Smooth muscle cell (in vitro differentiated cells): ENCODE results near the gene SLC27A4. TPM values are rescaled to one million over a fixed set of nuclear protein-coding genes. Genes with fewer than 3 reads are reported as not detected.

Source experiments
- DNase-seq: peaks from one replicate; lab custom pipeline; 2025; ENCODE audit not compliant: unreplicated experiment; lab: John Stamatoyannopoulos, UW
- H2AFZ ChIP-seq: fragments of 200-600 bp; sonication (generic); 2 replicates; pipeline ENCODE4 v1.6.0; 2016; ENCODE audit warnings: antibody characterized with exemption, low read depth, mild to moderate bottlenecking
- H3F3A ChIP-seq: fragments of 200-600 bp; sonication (generic); 2 replicates; pipeline ENCODE4 v1.6.0; 2017; ENCODE audit warnings: antibody characterized with exemption, low read depth
- H3K27ac ChIP-seq: fragments of 200-600 bp; sonication (generic); 2 replicates; pipeline ENCODE4 v1.5.1; 2016; ENCODE audit warnings: low read depth, mild to moderate bottlenecking
- H3K27me3 ChIP-seq: fragments of 200-600 bp; sonication (generic); 2 replicates; pipeline ENCODE4 v1.6.1; 2016; ENCODE audit warnings: low read depth, mild to moderate bottlenecking
- H3K36me3 ChIP-seq: fragments of 200-600 bp; sonication (generic); 2 replicates; pipeline ENCODE4 v1.5.1; 2016; ENCODE audit warnings: low read depth
- H3K4me1 ChIP-seq: fragments of 200-600 bp; sonication (generic); 2 replicates; pipeline ENCODE4 v1.5.1; 2016; ENCODE audit warnings: low read depth
- H3K4me2 ChIP-seq: fragments of 200-600 bp; sonication (generic); 2 replicates; pipeline ENCODE4 v1.6.0; 2016; ENCODE audit warnings: mild to moderate bottlenecking
- H3K4me3 ChIP-seq: fragments of 200-600 bp; sonication (generic); 2 replicates; pipeline ENCODE4 v1.5.1; 2016; ENCODE audit warnings: mild to moderate bottlenecking
- H3K79me2 ChIP-seq: fragments of 200-600 bp; sonication (generic); 2 replicates; pipeline ENCODE4 v1.6.0; 2016; ENCODE audit warnings: low read depth, mild to moderate bottlenecking
- H3K9ac ChIP-seq: fragments of 200-600 bp; sonication (generic); 2 replicates; pipeline ENCODE4 v1.6.0; 2016; ENCODE audit warnings: low read depth
- H3K9me3 ChIP-seq: fragments of 200-600 bp; sonication (generic); replicated peaks from 2 replicates; pipeline ENCODE4 v1.5.1; 2016; ENCODE audit warnings: low read depth
- H4K20me1 ChIP-seq: fragments of 200-600 bp; sonication (generic); 2 replicates; pipeline ENCODE4 v1.6.0; 2016; ENCODE audit warnings: low read depth
- CTCF ChIP-seq: fragments of 200-600 bp; sonication (generic); IDR thresholded peaks from 2 replicates; pipeline ENCODE4 v1.5.1; 2017; ENCODE audit warnings: borderline replicate concordance, mild to moderate bottlenecking, antibody characterized with exemption; ENCODE audit not compliant: insufficient read depth, poor library complexity, severe bottlenecking
- WGBS: methylation state at CpG from one replicate; pipeline ENCODE4 v1.1.7; 2016; ENCODE audit warnings: low lambda C conversion rate; 5-methylcytosine and 5-hydroxymethylcytosine counted together
- polyA plus RNA-seq: library from polyadenylated mRNA; unstranded; fragments of >200 nt; fragmentation: Nextera tagmentation; extraction: Ambion mirVana; gene quantifications from 2 replicates; pipeline ENCODE4 v1.2.1, GENCODE V29; 2016
- total RNA-seq: library from RNA; depleted of rRNA; stranded (reverse); fragments of >200 nt; gene quantifications from 2 replicates; pipeline ENCODE4 v1.2.3, GENCODE V29; 2014

The SLC27A4 gene
- total and polyA plus RNA-seq, 2 experiments from 2014 or later: 10.3 to 10.4 TPM

- Histone ChIP-seq H3K36me3 (no peaks in the 10 kb centered on the region), H3K4me2 (no peak overlapping the region), H3K4me1 (no peaks in the 10 kb centered on the region), H3K27me3 (no peaks in the 10 kb centered on the region), H3K9me3 (no peaks in the 10 kb centered on the region), H3K4me3 (no peak overlapping the region), H3K9ac (no peak overlapping the region), H3F3A (no peaks in the 10 kb centered on the region), H4K20me1 (no peaks in the 10 kb centered on the region), H2AFZ (no peak overlapping the region), H3K79me2 (no peaks in the 10 kb centered on the region), H3K27ac (no peak overlapping the region)
- TF ChIP-seq CTCF: no peak
- DNase-seq: no peak
- 73% methylated on average over 4 of the region's 4 CpGs for WGBS
These were observed 46.2 kb upstream of the SLC27A4 start for GRCh38 chr9:128294142-128294541.

- H3K9ac ChIP-seq: no peak overlapping the region
- WGBS: 88% methylated on average over 16 of the region's 16 CpGs
- H3K4me3 ChIP-seq: no peak overlapping the region
- no peak overlapping the region for H2AFZ ChIP-seq
- no peak for DNase-seq
- H3K4me1 ChIP-seq: no peaks in the 10 kb centered on the region
- no peaks in the 10 kb centered on the region for H3K79me2 ChIP-seq
- H3K4me2 ChIP-seq: no peak overlapping the region
- no peaks in the 10 kb centered on the region for H4K20me1 ChIP-seq
- no peak for TF ChIP-seq CTCF
- no peaks in the 10 kb centered on the region for H3K27me3 ChIP-seq
- H3K9me3 ChIP-seq: no peaks in the 10 kb centered on the region
- no peak overlapping the region for H3K27ac ChIP-seq
- H3K36me3 ChIP-seq: no peaks in the 10 kb centered on the region
- no peaks in the 10 kb centered on the region for H3F3A ChIP-seq
These were observed 43.7 kb upstream of the SLC27A4 start for GRCh38 chr9:128296340-128297220.

- H3K9ac ChIP-seq: no peak overlapping the region
- no peak for TF ChIP-seq CTCF
- no peaks in the 10 kb centered on the region for H3F3A ChIP-seq
- H3K27me3 ChIP-seq: no peaks in the 10 kb centered on the region
- no peaks in the 10 kb centered on the region for H3K36me3 ChIP-seq
- no peaks in the 10 kb centered on the region for H4K20me1 ChIP-seq
- H3K9me3 ChIP-seq: no peaks in the 10 kb centered on the region
- DNase-seq: no peak
- no peaks in the 10 kb centered on the region for H3K4me1 ChIP-seq
- no peaks in the 10 kb centered on the region for H3K79me2 ChIP-seq
- no peak overlapping the region for H3K27ac ChIP-seq
- H3K4me2 ChIP-seq: no peak overlapping the region
- 94% methylated on average over 2 of the region's 2 CpGs for WGBS
- H2AFZ ChIP-seq: no peak overlapping the region
- H3K4me3 ChIP-seq: no peak overlapping the region
These were observed 43.0 kb upstream of the SLC27A4 start for GRCh38 chr9:128297221-128297773.
